Prostate gland (tissue), 2 donors: ENCODE results near the gene SV2C.

Experiments
- CTCF ChIP-seq, 4 experiments: fragments of 200-600 bp in 2 of 4; fragments of 450-650 bp in 2 of 4; sonication (generic) in 2 of 4; IDR thresholded peaks; 1 replicate in 3 of 4; 2 replicates in 1 of 4; pipeline ENCODE4 v1.5.1; 2016 to 2019; ENCODE audit warnings: antibody characterized with exemption in 4 of 4, mild to moderate bottlenecking in 2 of 4, moderate library complexity in 2 of 4
- POLR2A ChIP-seq: fragments of 450-650 bp; IDR thresholded peaks from one replicate; pipeline ENCODE4 v1.6.1; 2016; ENCODE audit warnings: antibody characterized with exemption, mild to moderate bottlenecking

DNA sequence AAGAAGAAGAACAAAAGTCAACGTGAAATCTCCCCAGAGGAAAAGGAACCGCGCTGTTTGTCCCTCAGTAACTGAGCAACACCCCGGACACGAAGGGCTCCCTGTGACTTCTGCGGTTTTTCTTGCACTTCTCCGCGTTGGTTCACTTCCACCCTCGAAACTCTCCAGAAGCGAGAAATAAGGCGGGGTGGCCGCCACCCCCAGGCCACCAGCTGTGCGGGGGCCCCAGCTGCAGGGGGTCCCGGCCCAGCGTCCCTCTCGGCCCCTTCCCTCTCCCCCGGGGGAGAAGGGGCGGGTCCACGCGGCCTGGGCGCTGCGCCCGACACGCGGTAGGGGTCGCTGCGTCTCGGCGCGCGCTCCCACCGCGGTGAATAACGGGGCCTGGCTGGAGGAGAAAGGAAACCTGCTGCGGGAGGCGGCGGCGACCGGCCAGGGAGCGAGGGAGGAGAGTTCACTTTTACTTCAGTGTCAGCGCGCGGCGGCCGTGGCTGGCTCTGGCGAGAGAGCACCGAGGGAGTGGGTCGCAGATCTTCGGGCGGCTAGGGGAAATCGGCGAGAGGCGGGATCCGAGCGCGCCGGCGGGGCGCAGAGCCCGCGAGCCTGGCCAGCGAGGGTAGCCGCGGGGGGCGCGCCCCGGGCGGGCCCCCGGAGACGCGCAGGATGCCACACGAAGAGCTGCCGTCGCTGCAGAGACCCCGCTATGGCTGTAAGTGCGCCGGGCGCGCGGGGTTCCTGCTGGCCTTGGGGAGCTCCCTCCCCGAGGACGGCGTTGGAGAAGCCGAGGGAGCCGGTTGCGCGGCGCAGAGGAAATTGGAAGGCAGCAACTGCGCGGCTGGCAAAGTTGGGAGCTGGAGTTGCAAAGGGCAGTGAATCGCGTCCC is 319.9 kb downstream of the SV2C start, which contains the start of gene IQGAP2:
- peak; percentile 57 to 89 (median 75) for TF ChIP-seq CTCF (IDR thresholded peaks at IDR 0.05)
- TF ChIP-seq POLR2A, result peak; percentile 45
